ENCODE measurements around the gene TLK2.
"Not testable (repeated sequence)": the region's sequence is repeated elsewhere in the genome, so short reads cannot be mapped to it uniquely, and the experiment has no call there.

TLK2 gene

GRCh38 chr17:62511014-62511413 lies 32.4 kb downstream of the TLK2 start:
- H3K4me1 ChIP-seq (ENCODE audit: control insufficient read depth, insufficient read depth, low read length, poor library complexity, severe bottlenecking); H3K27ac ChIP-seq (ENCODE audit: insufficient read depth, low read length, poor library complexity, severe bottlenecking); H3K9me3 ChIP-seq (ENCODE audit: control insufficient read depth, low read length); DNase-seq; H3K4me3 ChIP-seq (ENCODE audit: insufficient read depth, low read depth, low read length, poor library complexity, severe bottlenecking); H3K36me3 ChIP-seq (ENCODE audit: control insufficient read depth, insufficient read depth, low read length); H3K27me3 ChIP-seq (replicated peaks; ENCODE audit: control insufficient read depth, insufficient read depth, low read length, poor library complexity, severe bottlenecking): not testable (repeated sequence)

GRCh38 chr17:62516376-62516775 lies 37.8 kb downstream of the TLK2 start:
- H3K36me3 ChIP-seq (ENCODE audit: control insufficient read depth, insufficient read depth, low read length); H3K27ac ChIP-seq (ENCODE audit: insufficient read depth, low read length, poor library complexity, severe bottlenecking); H3K9me3 ChIP-seq (ENCODE audit: control insufficient read depth, low read length); H3K4me3 ChIP-seq (ENCODE audit: insufficient read depth, low read depth, low read length, poor library complexity, severe bottlenecking); H3K4me1 ChIP-seq (ENCODE audit: control insufficient read depth, insufficient read depth, low read length, poor library complexity, severe bottlenecking); DNase-seq; H3K27me3 ChIP-seq (replicated peaks; ENCODE audit: control insufficient read depth, insufficient read depth, low read length, poor library complexity, severe bottlenecking): not testable (repeated sequence)

- H3K4me1 ChIP-seq (ENCODE audit: control insufficient read depth, insufficient read depth, low read length, poor library complexity, severe bottlenecking); H3K9me3 ChIP-seq (ENCODE audit: control insufficient read depth, low read length); H3K27ac ChIP-seq (ENCODE audit: insufficient read depth, low read length, poor library complexity, severe bottlenecking); H3K27me3 ChIP-seq (replicated peaks; ENCODE audit: control insufficient read depth, insufficient read depth, low read length, poor library complexity, severe bottlenecking); DNase-seq; H3K36me3 ChIP-seq (ENCODE audit: control insufficient read depth, insufficient read depth, low read length); H3K4me3 ChIP-seq (ENCODE audit: insufficient read depth, low read depth, low read length, poor library complexity, severe bottlenecking): not testable (repeated sequence)
Observed at GRCh38 chr17:62521295-62521694, 42.7 kb downstream of the TLK2 start.

GRCh38 chr17:62524077-62524476 lies 45.5 kb downstream of the TLK2 start:
- not testable (repeated sequence) for H3K4me1 ChIP-seq (ENCODE audit: control insufficient read depth, insufficient read depth, low read length, poor library complexity, severe bottlenecking); DNase-seq; H3K27me3 ChIP-seq (replicated peaks; ENCODE audit: control insufficient read depth, insufficient read depth, low read length, poor library complexity, severe bottlenecking); H3K9me3 ChIP-seq (ENCODE audit: control insufficient read depth, low read length); H3K27ac ChIP-seq (ENCODE audit: insufficient read depth, low read length, poor library complexity, severe bottlenecking); H3K36me3 ChIP-seq (ENCODE audit: control insufficient read depth, insufficient read depth, low read length); H3K4me3 ChIP-seq (ENCODE audit: insufficient read depth, low read depth, low read length, poor library complexity, severe bottlenecking)

- not testable (repeated sequence) for H3K27me3 ChIP-seq (replicated peaks; ENCODE audit: control insufficient read depth, insufficient read depth, low read length, poor library complexity, severe bottlenecking); H3K27ac ChIP-seq (ENCODE audit: insufficient read depth, low read length, poor library complexity, severe bottlenecking)
Observed at GRCh38 chr17:62525317-62525716, 46.7 kb downstream of the TLK2 start.

GRCh38 chr17:62530936-62531335 lies 52.3 kb downstream of the TLK2 start:
- H3K9me3 ChIP-seq (ENCODE audit: control insufficient read depth, low read length); H3K27me3 ChIP-seq (replicated peaks; ENCODE audit: control insufficient read depth, insufficient read depth, low read length, poor library complexity, severe bottlenecking); DNase-seq: not testable (repeated sequence)

More at GRCh38 chr17:62525317-62525716, 46.7 kb downstream of the TLK2 start:
- not testable (repeated sequence) for H3K9me3 ChIP-seq (ENCODE audit: control insufficient read depth, low read length); DNase-seq; H3K4me1 ChIP-seq (ENCODE audit: control insufficient read depth, insufficient read depth, low read length, poor library complexity, severe bottlenecking); H3K4me3 ChIP-seq (ENCODE audit: insufficient read depth, low read depth, low read length, poor library complexity, severe bottlenecking); H3K36me3 ChIP-seq (ENCODE audit: control insufficient read depth, insufficient read depth, low read length)

GRCh38 chr17:62536557-62536956 lies 57.9 kb downstream of the TLK2 start:
- H3K4me3 ChIP-seq (ENCODE audit: insufficient read depth, low read depth, low read length, poor library complexity, severe bottlenecking); H3K27ac ChIP-seq (ENCODE audit: insufficient read depth, low read length, poor library complexity, severe bottlenecking); DNase-seq; H3K4me1 ChIP-seq (ENCODE audit: control insufficient read depth, insufficient read depth, low read length, poor library complexity, severe bottlenecking); H3K27me3 ChIP-seq (replicated peaks; ENCODE audit: control insufficient read depth, insufficient read depth, low read length, poor library complexity, severe bottlenecking); H3K36me3 ChIP-seq (ENCODE audit: control insufficient read depth, insufficient read depth, low read length); H3K9me3 ChIP-seq (ENCODE audit: control insufficient read depth, low read length): not testable (repeated sequence)

More at GRCh38 chr17:62530936-62531335, 52.3 kb downstream of the TLK2 start:
- not testable (repeated sequence) for H3K27ac ChIP-seq (ENCODE audit: insufficient read depth, low read length, poor library complexity, severe bottlenecking); H3K36me3 ChIP-seq (ENCODE audit: control insufficient read depth, insufficient read depth, low read length); H3K4me1 ChIP-seq (ENCODE audit: control insufficient read depth, insufficient read depth, low read length, poor library complexity, severe bottlenecking); H3K4me3 ChIP-seq (ENCODE audit: insufficient read depth, low read depth, low read length, poor library complexity, severe bottlenecking)

GRCh38 chr17:62541073-62541472 lies 62.4 kb downstream of the TLK2 start:
- not testable (repeated sequence) for H3K4me3 ChIP-seq (ENCODE audit: insufficient read depth, low read depth, low read length, poor library complexity, severe bottlenecking); H3K4me1 ChIP-seq (ENCODE audit: control insufficient read depth, insufficient read depth, low read length, poor library complexity, severe bottlenecking); H3K27ac ChIP-seq (ENCODE audit: insufficient read depth, low read length, poor library complexity, severe bottlenecking); H3K9me3 ChIP-seq (ENCODE audit: control insufficient read depth, low read length); H3K27me3 ChIP-seq (replicated peaks; ENCODE audit: control insufficient read depth, insufficient read depth, low read length, poor library complexity, severe bottlenecking); DNase-seq; H3K36me3 ChIP-seq (ENCODE audit: control insufficient read depth, insufficient read depth, low read length)

GRCh38 chr17:62543278-62543775 lies 64.7 kb downstream of the TLK2 start:
- DNase-seq; H3K27me3 ChIP-seq (replicated peaks; ENCODE audit: control insufficient read depth, insufficient read depth, low read length, poor library complexity, severe bottlenecking); H3K4me1 ChIP-seq (ENCODE audit: control insufficient read depth, insufficient read depth, low read length, poor library complexity, severe bottlenecking); H3K27ac ChIP-seq (ENCODE audit: insufficient read depth, low read length, poor library complexity, severe bottlenecking); H3K4me3 ChIP-seq (ENCODE audit: insufficient read depth, low read depth, low read length, poor library complexity, severe bottlenecking); H3K36me3 ChIP-seq (ENCODE audit: control insufficient read depth, insufficient read depth, low read length); H3K9me3 ChIP-seq (ENCODE audit: control insufficient read depth, low read length): not testable (repeated sequence)

- not testable (repeated sequence) for H3K27ac ChIP-seq (ENCODE audit: insufficient read depth, low read length, poor library complexity, severe bottlenecking); H3K36me3 ChIP-seq (ENCODE audit: control insufficient read depth, insufficient read depth, low read length); DNase-seq; H3K27me3 ChIP-seq (replicated peaks; ENCODE audit: control insufficient read depth, insufficient read depth, low read length, poor library complexity, severe bottlenecking); H3K9me3 ChIP-seq (ENCODE audit: control insufficient read depth, low read length); H3K4me3 ChIP-seq (ENCODE audit: insufficient read depth, low read depth, low read length, poor library complexity, severe bottlenecking); H3K4me1 ChIP-seq (ENCODE audit: control insufficient read depth, insufficient read depth, low read length, poor library complexity, severe bottlenecking)
Observed at GRCh38 chr17:62546066-62546465, 67.4 kb downstream of the TLK2 start.
